PC-9 (cell line): ENCODE results near the gene SPATA31C1. TPM values are rescaled to one million over a fixed set of nuclear protein-coding genes. Genes with fewer than 3 reads are reported as not detected.
A peak's percentile ranks its signal among the peaks of the same experiment; 100 is the strongest.

Experiments
- BruUV-seq: library from RNA; stranded (reverse); fragments of 400-500 nt; replicated peaks from 2 replicates; lab custom pipeline; 2021; lab: Mats Ljungman, UMichigan
- CTCF ChIA-PET: fragments of 300-600 bp; sonication (Branson Sonifier 250); formaldehyde crosslinking; loops from one replicate; lab custom pipeline; 2022; ENCODE audit warnings: antibody characterized with exemption; lab: Charles Lee
- POLR2A ChIA-PET: fragments of 300-600 bp; sonication (Branson Sonifier 250); formaldehyde crosslinking; loops from one replicate; lab custom pipeline; 2022; ENCODE audit warnings: antibody characterized with exemption; ENCODE audit not compliant: unreplicated experiment; lab: Charles Lee
- DNase-seq, 2 experiments: peaks; one replicate each; pipeline versions ENCODE4 v3.0.0 to v3.0.0-alpha.2; 2015 to 2022; ENCODE audit warnings: mixed read lengths in 1 of 2
- H2AFZ ChIP-seq: fragments of 200-600 bp; sonication (generic); 2 replicates; pipeline ENCODE4 v1.8.1; 2017; ENCODE audit warnings: antibody characterized with exemption
- H3F3A ChIP-seq: fragments of 200-600 bp; sonication (generic); 2 replicates; pipeline ENCODE4 v1.8.1; 2017; ENCODE audit warnings: antibody characterized with exemption, mild to moderate bottlenecking, low read depth; ENCODE audit not compliant: insufficient read depth
- H3K27ac ChIP-seq: fragments of 200-600 bp; sonication (generic); 2 replicates; pipeline ENCODE4 v1.6.1; 2016; ENCODE audit warnings: mixed run types
- H3K27me3 ChIP-seq: fragments of 200-600 bp; sonication (generic); 2 replicates; pipeline ENCODE4 v1.6.1; 2016; ENCODE audit warnings: low read depth, mixed run types; ENCODE audit not compliant: insufficient read depth
- H3K36me3 ChIP-seq: fragments of 200-600 bp; sonication (generic); 2 replicates; pipeline ENCODE4 v1.6.1; 2016; ENCODE audit warnings: low read depth, mixed run types
- H3K4me1 ChIP-seq: fragments of 200-600 bp; sonication (generic); replicated peaks from 2 replicates; pipeline ENCODE4 v1.6.1; 2016; ENCODE audit warnings: mixed run types; ENCODE audit not compliant: insufficient read depth
- H3K4me2 ChIP-seq: fragments of 200-600 bp; sonication (generic); 2 replicates; pipeline ENCODE4 v1.6.1; 2017; ENCODE audit warnings: mixed run types
- H3K4me3 ChIP-seq: fragments of 200-600 bp; sonication (generic); 2 replicates; pipeline ENCODE4 v1.6.1; 2016; ENCODE audit warnings: mixed run types
- H3K79me2 ChIP-seq: fragments of 200-600 bp; sonication (generic); 2 replicates; pipeline ENCODE4 v1.6.1; 2017; ENCODE audit warnings: low read depth, mixed run types
- H3K9me2 ChIP-seq: fragments of 200-600 bp; sonication (generic); 2 replicates; pipeline ENCODE4 v1.8.1; 2017; ENCODE audit warnings: mild to moderate bottlenecking; ENCODE audit not compliant: insufficient read depth
- H3K9me3 ChIP-seq: fragments of 200-600 bp; sonication (generic); 2 replicates; pipeline ENCODE4 v1.8.1; 2016; ENCODE audit warnings: low read depth; ENCODE audit not compliant: insufficient read depth
- H4K20me1 ChIP-seq: fragments of 200-600 bp; sonication (generic); 2 replicates; pipeline ENCODE4 v1.8.1; 2017; ENCODE audit not compliant: insufficient read depth
- EZH2 ChIP-seq: fragments of 200-600 bp; sonication (generic); IDR thresholded peaks from 2 replicates; pipeline ENCODE4 v1.8.0; 2017; ENCODE audit warnings: antibody characterized with exemption, low read depth
- intact Hi-C: fragments of 100-400 bp; cut with micrococcal nuclease; formaldehyde crosslinking; loops from one replicate; pipeline ENCODE4 v1.10.0; 2022; ENCODE audit not compliant: unreplicated experiment
- total RNA-seq: library from RNA; stranded (reverse); gene quantifications from 2 replicates; pipeline ENCODE4 v1.2.3, GENCODE V29; 2021
- TF ChIP-seq, protein P1 (sequence below): fragments of 200-600 bp; sonication (generic); conservative IDR thresholded peaks from 2 replicates; pipeline ENCODE4 v1.6.1; 2017; ENCODE audit warnings: mixed run types, antibody characterized with exemption, mild to moderate bottlenecking, moderate library complexity

The SPATA31C1 gene
- total RNA-seq, 1 experiment from 2014 or later, result not detected

GRCh38 chr9:87950765-87951488 lies 33.2 kb downstream of the SPATA31C1 start:
- no peaks in the 10 kb centered on the region for H3K79me2 ChIP-seq
- ChIA-PET POLR2A (no interaction called here), CTCF (no interaction called here)
- H3F3A ChIP-seq, result no peaks in the 10 kb centered on the region
- no peaks in the 10 kb centered on the region for H3K4me1 ChIP-seq
- H3K4me2 ChIP-seq, result no peak overlapping the region
- no peak for DNase-seq
- H3K4me3 ChIP-seq, result no peak overlapping the region
- H3K9me3 ChIP-seq, result no peaks in the 10 kb centered on the region
- no TSS peak for BruUV-seq
- no peaks in the 10 kb centered on the region for H3K36me3 ChIP-seq
- TF ChIP-seq, protein P1, sequence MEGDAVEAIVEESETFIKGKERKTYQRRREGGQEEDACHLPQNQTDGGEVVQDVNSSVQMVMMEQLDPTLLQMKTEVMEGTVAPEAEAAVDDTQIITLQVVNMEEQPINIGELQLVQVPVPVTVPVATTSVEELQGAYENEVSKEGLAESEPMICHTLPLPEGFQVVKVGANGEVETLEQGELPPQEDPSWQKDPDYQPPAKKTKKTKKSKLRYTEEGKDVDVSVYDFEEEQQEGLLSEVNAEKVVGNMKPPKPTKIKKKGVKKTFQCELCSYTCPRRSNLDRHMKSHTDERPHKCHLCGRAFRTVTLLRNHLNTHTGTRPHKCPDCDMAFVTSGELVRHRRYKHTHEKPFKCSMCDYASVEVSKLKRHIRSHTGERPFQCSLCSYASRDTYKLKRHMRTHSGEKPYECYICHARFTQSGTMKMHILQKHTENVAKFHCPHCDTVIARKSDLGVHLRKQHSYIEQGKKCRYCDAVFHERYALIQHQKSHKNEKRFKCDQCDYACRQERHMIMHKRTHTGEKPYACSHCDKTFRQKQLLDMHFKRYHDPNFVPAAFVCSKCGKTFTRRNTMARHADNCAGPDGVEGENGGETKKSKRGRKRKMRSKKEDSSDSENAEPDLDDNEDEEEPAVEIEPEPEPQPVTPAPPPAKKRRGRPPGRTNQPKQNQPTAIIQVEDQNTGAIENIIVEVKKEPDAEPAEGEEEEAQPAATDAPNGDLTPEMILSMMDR, result peak; percentile 81
- no peak for TF ChIP-seq EZH2
- no peak overlapping the region for H3K27ac ChIP-seq
- intact Hi-C loops, result loop anchor here (2.0 to 5.0 kb wide), 2 partner anchors 628 to 1646 kb away; no protein-coding TSS in a partner anchor
- no peaks in the 10 kb centered on the region for H3K9me2 ChIP-seq
- no peak overlapping the region for H2AFZ ChIP-seq
- no peaks in the 10 kb centered on the region for H3K27me3 ChIP-seq
- no peaks in the 10 kb centered on the region for H4K20me1 ChIP-seq

GRCh38 chr9:87954230-87954629 lies 36.5 kb downstream of the SPATA31C1 start:
- Histone ChIP-seq H3K9me2 (no peaks in the 10 kb centered on the region), H3K36me3 (no peaks in the 10 kb centered on the region), H3F3A (no peaks in the 10 kb centered on the region), H3K4me2 (no peak overlapping the region), H3K9me3 (no peaks in the 10 kb centered on the region), H3K79me2 (no peaks in the 10 kb centered on the region), H3K27me3 (no peaks in the 10 kb centered on the region), H3K4me3 (no peak overlapping the region), H3K27ac (no peak overlapping the region), H2AFZ (no peak overlapping the region), H4K20me1 (no peaks in the 10 kb centered on the region), H3K4me1 (no peaks in the 10 kb centered on the region)
- ChIA-PET CTCF (no interaction called here), POLR2A (no interaction called here)
- BruUV-seq, result no TSS peak
- intact Hi-C loops, result loop anchor here (5.0 kb wide), 1 partner anchor 1643 kb away; no protein-coding TSS in a partner anchor
- no peak for DNase-seq
- TF ChIP-seq, protein P1, result no peak
- TF ChIP-seq EZH2, result no peak

DNA sequence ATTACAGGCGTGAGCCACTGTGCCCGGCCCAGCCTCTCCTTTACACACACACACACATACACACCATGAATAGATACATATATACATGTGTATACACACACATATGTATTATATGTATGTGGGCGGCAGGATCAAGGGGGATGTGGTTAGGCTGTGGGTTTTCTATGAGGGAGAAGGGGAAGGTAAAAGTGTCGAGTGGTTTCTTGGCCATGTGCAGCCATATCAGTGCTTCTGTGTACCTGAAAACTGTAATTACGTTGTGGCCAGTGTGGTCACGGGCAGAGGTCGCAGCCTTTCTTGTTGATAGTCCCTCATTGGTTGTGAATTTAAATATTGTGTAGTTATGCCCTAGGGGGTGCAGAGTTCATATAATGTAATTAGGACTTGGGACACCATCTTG lies 40.1 kb downstream of the SPATA31C1 start:
- no TSS peak for BruUV-seq
- H3K36me3 ChIP-seq, result no peaks in the 10 kb centered on the region
- no peaks in the 10 kb centered on the region for H3F3A ChIP-seq
- H3K4me3 ChIP-seq, result no peak overlapping the region
- TF ChIP-seq, protein P1, result no peak
- no peak for TF ChIP-seq EZH2
- H3K9me3 ChIP-seq, result no peaks in the 10 kb centered on the region
- ChIA-PET CTCF (no interaction called here), POLR2A (no interaction called here)
- H3K27ac ChIP-seq, result no peak overlapping the region
- H3K79me2 ChIP-seq, result no peaks in the 10 kb centered on the region
- 0 out of 2 replicates have a peak, but pooled peaks cover 3% of the 10 kb centered on the region for H3K4me1 ChIP-seq
- H3K4me2 ChIP-seq, result no peak overlapping the region
- H4K20me1 ChIP-seq, result no peaks in the 10 kb centered on the region
- H2AFZ ChIP-seq, result no peak overlapping the region
- H3K27me3 ChIP-seq, result no peaks in the 10 kb centered on the region
- no peaks in the 10 kb centered on the region for H3K9me2 ChIP-seq
- no peak for DNase-seq
- intact Hi-C loops, result no loop called here
